Fibroblast of skin of scalp (primary cell): ENCODE measurements around the gene ID3.
"Not testable (repeated sequence)": the region's sequence is repeated elsewhere in the genome, so short reads cannot be mapped to it uniquely, and the experiment has no call there.

Source experiments
- DNase-seq: peaks from one replicate; pipeline ENCODE4 v3.0.0-alpha.2; 2013

The ID3 gene

DNA sequence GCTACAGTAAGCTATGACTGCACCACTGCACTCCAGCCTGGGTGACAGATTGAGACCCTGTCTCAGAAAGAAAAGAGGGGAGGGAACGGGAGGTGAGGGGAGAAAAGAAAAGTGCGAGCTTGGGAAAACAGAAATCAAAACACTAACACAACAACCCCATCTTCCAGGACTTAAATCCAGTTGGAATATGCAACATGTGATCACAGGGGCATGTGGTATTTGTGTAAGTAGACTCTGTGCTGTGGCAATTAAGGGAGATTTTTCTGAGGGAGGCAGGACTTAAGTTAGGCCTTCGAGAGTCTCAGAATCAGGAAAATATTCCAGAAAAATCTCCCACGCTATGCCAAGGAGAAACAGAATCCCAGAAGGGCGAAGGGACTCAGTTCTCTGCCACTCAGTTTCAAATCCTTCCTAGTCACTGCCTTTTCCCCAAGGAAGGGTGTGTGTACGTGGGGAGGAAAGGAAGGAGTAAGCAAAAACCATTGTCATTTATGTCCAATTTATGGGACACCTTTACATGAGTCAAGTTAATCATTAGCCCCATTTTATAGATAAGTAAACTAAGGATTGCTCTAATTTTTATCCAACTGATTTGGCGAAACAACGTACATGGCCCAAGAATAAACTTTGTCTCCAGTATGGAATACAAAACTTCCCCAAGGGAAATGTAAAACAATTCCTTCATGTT is 12.3 kb downstream of the ID3 start:
- no peak for DNase-seq

DNA sequence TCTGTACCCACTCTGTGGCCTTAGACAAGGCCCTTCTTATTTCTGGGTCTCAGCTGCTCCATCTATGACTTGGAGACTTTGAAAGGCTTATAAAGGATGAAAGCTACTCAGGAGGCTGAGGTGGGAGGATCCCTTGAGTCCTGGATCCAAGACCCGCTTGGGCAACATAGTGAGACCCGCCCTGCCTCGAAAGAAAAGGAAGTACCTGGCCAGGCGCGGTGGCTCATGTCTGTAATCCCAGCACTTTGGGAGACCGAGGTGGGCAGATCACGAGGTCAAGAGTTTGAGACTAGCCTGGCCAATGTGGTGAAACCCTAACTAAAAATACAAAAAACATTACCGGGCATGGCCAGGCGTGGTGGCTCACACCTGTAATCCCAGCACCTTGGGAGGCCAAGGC is 13.4 kb downstream of the ID3 start:
- no peak for DNase-seq

DNA sequence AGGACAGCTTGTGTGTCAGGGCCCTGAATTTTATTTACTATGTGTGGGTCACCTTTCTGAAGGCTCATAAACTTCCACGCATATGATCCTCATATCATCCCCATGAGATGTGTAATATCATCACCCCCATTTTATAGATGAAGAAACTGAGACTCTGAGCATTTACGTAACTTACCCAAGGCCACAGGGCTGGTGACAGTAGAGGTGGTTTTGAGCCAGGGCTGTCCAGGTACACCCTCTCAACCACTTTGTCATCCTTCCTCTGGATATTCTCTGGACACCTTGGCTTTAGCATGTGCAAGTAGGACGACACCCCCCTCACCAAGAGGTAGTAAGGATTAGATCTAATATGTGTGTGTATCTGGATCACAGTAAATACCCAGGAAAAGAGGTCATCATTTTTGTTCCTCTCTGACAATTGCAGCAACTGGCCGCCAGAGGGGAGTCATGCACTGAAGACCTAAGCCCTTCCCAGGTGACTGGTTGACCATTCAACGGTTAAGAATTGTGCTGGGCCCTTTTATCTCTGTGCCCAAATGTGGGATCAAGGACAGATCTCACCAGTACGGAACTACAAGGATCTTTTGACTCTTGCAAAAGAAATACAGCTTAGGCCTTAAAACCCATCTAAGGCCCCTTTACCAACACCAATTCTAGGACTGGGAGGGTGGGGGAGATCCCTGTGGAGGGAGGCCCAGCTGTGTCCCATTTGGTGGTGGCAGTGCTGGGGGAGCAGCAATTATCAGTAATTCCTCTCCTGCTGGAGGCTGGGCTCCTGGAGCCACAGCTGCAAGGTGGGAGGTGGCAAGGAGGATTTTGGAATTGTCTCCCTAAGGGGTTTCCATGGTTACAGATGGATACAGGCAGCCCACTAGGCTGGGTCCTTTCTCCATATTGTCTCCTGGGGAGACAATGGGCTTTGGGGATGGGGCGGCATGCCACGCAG is 14.6 kb downstream of the ID3 start:
- peak; percentile 81 for DNase-seq

DNA sequence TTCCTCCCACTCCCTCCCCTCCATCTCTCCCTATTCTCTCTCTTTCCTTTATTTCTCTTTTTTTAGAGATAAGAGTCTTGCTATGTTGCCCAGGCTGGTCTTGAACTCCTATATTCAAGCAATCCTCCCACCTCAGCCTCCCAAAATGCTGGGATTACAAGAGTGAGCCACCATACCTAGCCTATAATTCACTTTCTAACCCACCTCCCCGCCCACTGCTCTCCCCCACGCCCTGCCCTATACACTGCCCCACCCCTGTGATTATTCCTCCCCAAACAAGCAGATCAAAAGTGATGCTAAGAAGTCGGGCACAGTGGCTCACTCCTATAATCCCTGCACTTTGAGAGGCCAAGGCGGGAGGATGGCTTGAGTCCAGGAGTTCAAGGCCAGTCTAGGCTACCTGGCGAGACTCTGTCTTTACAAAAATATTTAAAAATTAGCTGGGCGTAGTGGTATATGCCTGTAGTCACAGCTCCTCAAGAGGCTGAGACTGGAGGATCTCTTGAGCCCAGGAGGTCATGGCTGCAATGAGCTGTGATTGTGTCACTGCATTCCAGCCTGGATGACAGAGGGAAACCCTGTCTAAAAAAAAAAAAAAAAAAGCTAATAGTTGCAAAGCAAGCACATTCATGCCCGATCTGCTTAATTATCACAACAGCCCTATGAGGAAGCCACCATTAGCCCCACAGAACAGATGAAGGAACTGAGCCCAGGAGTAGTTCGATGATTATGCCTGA is 15.4 kb downstream of the ID3 start:
- DNase-seq: peak; percentile 50

DNA sequence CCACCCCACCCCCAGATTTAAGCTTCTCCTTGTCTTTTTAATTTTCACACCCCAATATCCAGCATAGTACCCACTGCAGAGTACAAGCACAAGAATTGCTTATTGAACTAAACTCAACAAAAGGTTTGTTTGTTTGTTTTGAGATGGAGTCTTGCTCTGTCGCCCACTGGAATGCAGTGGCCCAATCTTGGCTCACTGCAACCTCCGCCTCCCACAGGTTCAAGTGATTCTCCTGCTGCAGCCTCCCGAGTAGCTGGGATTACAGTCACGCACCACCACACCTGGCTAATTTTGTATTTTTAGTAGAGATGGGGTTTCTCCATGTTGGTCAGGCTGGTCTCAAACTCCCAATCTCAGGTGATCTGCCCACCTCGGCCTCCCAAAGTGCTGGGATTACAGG is 16.4 kb downstream of the ID3 start:
- not testable (repeated sequence) for DNase-seq

DNA sequence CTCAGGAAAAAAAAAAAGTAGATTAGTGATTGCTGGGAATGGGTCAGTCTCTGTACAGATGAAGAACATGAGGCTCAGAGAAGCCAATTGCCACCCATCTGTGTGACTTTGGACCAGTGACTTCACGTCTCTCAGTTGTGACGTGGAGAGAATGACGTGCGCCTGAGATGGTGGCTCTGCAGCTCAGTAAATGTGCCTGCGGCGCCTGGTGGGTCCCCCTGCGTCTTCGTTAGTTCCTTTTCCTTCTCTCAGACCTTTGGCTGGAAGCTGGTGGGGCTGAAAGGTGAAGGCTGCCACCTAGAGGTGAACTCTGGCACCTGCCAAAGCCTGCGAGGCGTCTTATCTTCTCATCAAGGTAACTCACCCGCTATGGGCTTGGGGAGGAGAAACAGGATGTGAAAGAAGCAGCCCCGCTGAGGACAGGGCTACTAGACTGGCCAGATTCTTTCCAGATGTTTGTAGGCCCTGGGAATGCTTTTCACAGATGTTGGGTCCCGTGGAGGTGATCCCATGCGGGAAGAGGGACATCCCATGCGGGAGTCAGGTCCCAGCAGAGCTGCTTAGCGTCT is 19.5 kb downstream of the ID3 start:
- DNase-seq: peak; percentile 89

DNA sequence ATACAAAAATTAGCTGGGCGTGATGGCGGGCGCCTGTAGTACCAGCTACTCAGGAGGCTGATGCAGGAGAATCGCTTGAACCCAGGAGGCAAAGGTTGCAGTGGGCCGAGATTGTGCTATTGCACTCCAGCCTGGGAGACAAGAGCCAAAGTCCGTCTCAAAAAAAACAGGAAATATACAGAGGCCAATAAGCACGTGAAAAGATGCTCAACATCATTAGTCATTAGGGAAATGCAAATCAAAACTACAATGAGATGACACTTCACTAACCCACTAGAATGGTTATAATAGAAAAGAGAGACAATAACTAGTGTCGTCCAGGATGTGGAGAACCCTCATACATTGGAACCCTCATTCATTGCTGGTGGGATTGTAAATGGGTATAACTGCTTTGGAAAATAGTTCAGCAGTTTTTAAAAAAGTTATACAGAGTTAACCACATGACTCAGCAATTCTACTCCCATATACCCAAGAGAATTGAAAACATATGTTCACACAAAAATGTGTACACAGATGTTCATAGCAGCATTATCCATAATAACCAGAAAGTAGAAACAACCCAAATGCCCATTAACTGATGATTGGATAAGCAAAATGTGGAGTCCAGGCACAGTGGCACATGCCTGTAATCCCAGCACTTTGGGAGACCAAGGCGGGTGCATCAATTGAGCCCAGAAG is 21.9 kb downstream of the ID3 start:
- peak; percentile 66 for DNase-seq

DNA sequence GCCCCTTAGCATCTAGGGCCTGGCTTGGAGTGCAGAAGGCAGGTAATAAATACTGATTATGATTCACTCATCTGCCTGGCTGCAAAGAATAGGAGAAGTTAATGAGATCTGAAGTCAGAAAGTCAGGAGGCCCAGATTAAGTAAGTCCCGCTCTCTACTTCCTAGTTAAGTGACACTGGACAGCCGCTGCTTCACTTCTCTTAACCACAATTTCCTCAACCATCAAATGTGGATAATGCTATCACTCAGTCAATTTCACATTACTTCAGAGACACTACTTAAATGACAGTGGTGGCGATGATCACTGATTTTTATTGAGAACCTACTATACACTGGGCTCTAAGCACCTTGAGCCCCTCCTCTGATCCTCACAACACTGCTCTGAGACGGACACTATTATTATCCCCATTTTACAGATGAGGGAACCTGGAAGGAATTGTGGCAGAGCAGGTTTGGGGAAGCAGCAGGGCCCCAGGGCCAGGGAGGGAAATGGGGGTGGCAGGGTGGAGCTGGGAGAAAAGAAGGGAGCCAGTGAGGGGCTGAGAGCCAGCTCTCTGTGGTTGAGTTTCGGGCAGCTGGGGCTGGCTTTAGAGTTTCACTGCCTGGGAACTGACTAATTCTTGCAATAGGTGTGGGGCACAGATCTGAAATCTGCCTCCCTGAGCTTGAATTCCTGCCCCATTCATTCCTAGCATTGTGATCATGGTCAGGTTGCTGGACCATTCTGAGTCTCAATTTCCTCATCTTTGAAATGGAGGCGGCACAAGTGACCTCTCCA is 25.9 kb downstream of the ID3 start:
- no peak for DNase-seq

DNA sequence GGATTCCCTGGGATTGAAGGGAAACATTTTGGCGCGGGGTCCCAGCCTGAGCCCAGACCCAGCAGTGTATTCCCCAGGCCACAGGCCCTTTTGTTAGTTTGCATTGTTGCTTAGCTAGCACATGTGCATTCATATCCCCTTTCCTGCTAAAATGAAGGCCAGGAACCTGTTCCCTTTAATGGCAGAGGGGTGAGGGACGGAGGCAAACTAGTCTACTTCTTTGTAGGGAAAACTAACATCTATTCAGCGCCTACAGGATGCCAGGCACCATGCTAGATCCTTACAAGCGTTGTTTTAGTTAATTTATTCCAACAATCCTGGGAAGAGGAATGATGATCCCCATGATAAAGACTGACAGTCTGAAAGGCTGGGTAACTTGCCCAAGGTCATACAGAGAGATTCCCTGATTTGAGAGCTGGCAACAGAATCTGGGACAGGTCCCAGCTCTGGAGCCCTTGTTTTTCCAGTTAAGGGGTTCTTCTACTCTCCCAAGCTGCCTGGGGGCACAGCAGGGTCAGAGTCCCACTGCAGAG is 27.7 kb downstream of the ID3 start:
- no peak for DNase-seq

DNA sequence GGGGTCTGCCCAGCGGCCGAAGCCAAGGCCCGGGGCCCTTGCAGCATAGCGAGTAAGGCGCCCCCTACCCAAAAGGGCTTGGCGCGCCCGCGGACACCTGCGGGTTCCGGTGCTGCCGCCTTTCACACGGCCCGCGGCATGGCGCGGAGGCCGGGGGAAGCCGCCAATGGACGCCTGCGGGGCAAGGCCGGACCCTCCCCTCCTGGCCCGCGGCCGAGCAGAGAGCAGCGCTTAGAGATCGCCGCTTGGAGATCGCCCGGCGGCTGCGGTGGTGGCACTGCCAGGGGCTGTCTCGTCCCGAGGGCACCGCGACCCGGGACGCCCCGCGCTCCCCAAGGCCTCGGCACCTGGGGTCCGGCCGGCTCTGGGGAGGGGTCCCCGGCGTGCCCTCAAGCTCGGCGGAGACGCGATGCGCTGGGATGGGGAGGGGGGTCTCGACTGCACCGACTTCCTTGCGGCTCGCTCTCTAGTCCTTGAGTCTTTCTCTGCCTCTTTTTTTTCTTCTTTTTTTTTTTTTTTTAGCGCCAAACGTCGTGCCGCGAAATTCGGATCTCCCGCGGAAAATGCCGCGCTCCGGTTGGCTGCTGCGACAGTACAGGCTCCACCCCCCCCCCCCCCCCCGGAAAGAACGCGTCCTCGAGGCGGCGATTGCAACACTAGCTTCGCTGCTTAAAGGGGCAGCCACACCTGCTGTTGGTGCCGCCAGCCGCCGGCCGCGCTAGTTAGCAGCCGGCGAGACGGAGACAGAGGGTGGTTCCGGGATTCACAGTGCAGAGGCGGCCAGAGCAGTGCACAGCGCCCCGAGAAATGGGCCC is 28.3 kb downstream of the ID3 start, which contains the start of gene E2F2:
E2F2 (minus strand) TSS at position 487 of the 815 bp plus-strand sequence; CDS start at position 47, 440 bp downstream.
- peak; percentile 87 for DNase-seq

DNA sequence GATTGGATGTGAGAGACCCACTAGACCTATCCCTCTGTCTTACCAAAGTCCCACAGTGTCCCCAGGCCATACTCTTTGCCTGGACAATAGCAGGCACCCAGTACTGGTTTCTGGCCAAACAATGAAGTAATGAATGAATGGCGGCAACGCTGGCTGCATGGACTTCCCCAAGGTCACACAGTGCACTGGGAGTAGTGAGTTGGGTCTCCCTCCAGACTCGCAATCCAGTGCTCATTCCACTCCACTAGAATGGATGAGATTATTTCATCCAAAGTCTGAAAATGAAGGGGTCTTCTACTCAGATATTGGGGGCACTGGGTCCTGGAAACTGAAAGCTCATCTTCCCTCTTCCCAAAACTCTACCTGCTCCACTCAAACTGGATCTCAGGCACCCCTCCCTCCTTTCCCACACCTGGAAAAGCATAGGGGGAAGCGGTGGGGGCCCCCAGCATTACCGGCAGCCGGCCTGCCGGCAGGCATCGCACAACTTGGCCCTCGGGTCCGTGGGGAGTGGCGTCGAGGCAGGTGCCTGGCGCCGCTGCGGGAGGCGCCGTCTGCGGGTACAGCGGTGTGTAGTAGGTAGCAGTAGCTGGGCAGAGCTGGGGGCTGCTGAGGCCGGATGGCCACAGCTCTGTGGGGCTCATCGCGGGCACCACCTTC is 29.1 kb downstream of the ID3 start:
- no peak for DNase-seq

DNA sequence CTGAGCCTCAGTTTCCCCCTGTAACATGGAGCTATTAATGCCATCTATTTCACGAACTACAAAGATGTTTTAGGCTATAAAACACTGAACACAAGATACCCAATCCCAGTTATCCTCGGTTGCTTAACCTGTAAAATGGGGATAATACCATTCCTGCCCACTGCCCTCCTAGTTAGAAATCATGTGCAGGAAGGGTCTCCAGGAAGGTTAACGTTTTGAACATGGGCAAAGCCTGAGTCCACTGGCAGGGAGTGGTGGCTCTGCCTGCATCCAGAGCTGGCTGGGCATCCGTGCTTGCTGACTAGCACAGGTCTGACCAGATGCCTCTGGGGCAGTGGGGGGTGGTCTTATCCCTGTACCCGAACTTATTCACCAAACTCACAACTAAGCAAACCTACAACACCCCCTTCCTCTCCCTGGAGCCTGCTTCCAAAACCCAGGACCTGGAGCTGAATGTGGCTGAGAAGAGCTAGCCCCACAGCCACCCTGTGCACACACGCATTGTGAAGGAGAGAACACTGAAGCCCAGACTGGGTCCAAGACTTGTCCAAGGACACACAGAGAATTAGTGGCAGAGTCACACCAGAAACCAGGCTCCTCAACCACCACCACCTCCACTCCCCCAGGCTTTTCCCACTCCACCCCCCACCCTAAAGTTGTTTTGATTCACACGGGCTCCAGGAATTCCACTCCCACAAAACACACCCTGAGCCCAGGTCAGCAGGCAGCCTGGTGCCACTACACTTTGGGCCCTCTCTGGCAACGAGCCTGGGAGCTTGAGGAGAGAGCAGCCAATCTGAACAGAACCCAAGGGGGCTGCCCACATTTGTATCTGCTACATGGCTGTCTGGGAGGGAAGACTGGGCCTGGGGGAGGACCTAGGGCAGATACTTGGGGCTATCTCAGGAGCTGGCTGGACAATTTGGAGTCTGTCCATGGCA is 29.9 kb downstream of the ID3 start:
- DNase-seq: no peak

DNA sequence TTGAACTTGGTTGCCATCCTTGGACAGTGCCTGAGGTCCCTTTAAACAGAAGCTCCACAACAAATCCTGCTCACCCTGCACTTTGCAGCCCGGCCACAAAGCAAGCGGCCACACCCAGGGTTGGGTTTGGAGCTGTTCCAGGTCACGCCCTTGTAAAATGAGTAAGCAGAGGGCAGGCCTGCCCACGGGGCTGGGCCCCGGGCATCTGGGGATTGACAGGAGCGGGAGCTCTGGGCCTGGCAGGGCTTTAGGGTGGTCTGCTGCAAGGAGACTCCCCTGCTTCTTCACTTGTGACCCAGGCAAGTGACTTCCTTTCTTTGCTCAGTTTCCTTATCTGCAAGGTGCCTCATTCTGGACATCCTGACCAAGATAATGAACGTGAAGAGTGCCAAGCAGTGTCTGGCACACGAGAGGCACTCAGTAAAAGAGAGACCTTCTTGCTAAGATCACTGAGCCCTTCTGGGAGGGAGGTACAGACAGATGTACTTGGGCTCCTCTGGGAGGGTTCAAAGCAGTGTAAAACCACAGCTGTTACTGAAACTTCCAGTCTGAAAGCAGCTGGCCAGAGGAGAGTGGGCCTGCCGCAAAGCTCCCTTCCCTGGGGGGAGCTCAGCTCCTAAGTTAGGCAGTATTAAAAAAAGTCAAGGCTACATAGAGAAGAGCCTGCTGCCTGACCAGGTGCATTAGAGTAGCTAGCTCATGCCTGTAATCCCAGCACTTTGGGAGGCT is 30.9 kb downstream of the ID3 start:
- DNase-seq: peak; percentile 79

DNA sequence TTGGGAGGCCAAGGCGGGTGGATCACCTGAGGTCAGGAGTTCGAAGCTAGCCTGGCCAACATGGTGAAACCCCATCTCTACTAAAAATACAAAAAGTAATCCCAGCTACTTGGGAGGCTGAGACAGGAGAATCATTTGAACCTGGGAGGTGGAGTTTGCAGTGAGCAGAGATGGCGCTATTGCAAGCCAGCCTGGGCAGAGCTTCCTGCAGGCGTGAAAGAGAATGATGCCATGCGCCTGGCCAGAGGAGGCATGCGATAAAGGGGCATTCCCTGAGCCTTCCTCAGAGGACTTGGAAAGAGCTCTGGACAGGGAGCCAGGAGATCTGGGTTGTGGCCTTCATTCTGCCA is 31.4 kb downstream of the ID3 start:
- no peak for DNase-seq

DNA sequence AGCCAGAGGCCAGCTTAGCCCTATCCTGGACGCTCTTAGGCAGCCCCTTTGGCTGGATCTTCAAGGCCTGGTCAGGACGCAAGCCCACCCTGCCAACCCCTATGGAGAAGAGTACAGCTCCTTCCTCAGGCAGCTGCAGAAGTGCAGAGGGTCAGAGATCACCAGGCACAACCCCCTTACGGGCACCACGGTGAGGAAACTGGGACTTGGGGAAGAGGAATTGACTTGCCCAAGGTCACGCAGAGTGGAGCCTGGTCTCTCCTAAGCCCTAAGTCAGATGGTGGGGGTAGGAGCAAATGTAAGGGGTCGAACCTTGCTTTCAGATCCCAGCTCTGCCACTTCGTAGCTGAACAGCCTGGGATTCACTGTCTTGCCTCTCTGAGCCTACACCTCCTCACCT is 31.9 kb downstream of the ID3 start:
- no peak for DNase-seq

DNA sequence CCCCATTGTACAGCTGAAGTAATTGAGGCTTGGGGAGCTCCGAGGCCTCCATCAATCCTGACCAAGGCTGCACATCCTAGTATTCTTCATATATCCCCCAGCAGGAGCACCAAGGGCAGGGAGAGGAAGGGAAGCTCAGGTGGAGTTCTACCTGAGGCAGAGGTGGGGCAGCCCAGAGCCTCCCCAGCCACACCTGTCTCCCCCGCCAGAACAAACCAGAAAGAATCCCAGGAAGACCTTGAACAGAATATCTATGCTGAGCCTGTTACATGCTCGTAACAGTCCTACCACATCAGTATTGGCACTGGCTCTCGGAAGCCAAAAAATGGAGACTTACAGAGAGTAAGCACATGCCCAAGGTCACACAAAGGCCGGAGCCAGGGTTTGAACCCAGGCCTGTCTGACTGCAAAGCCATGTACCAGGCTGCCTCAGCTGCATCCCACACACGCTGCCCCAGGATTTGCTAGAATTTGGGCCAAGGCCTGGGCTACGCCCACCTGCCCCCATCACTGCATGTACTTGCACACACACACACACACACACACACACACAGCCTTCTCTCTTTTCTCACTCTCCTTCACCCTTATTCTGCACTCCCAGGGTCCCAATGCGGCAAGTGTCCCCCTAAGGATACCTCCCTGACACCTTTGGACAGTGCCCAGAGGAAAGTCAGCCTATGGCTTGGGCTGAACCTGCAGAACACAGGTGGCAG is 32.8 kb downstream of the ID3 start:
- no peak for DNase-seq
